ENCODE measurements around the gene MACROD2. TPM values are rescaled to one million over a fixed set of nuclear protein-coding genes. Genes with fewer than 3 reads are reported as not detected.

Gene MACROD2
- total RNA-seq, 1 donor from 2014 or later: 2.4 TPM

DNA sequence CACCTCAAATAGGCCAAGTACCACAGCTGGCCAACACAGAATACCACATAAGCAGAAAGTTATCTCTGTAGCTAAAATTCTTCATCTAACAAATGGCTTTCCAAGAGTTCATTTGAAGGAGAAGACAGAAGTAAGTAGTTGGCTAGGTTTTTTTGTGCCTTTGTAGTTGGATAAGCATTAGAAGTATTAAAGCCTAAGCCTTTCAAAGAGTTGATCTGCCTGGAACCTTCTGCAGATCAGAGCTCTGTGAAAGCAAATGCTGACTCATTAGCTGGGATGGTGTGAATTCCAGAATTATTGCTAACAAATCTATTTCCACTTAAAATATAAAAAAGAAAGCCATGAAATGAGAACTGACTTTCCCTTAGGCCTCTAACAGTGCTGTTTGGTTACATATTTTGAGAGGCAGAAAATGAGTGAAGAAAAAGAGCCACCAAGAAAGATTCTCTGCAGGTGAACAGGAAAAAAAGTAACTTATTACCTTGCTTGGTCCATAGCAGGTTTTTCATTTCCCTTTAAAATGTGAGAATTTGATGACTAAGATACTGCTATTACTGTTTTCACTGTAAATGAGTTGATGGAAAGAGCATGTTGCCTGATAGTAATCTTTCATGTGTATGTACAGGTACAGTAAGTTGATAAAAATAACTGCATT lies 1105.3 kb downstream of the MACROD2 start:
- Mint-ChIP-seq H3K9me3 (ENCODE audit: unreplicated experiment) (peaks cover 2% of the 10 kb centered on the region), H3K27ac (ENCODE audit: unreplicated experiment) (peak overlapping the region; percentile 7), H3K4me3 (ENCODE audit: unreplicated experiment) (no peak overlapping the region), H3K36me3 (ENCODE audit: low read depth, unreplicated experiment) (no peaks in the 10 kb centered on the region), H3K4me1 (ENCODE audit: low read depth, unreplicated experiment) (peaks cover 15% of the 10 kb centered on the region), H3K27me3 (ENCODE audit: low read depth, unreplicated experiment) (no peaks in the 10 kb centered on the region)
- Histone ChIP-seq H4K20me1 (ENCODE audit: insufficient read depth, low read length) (no peaks in the 10 kb centered on the region), H3K4me1 (ENCODE audit: insufficient read depth, low read length) (no peaks in the 10 kb centered on the region), H3K27ac (ENCODE audit: low read depth, low read length) (no peak overlapping the region), H3K27me3 (ENCODE audit: insufficient read depth, low read length) (no peaks in the 10 kb centered on the region), H3K4me3 (ENCODE audit: insufficient read depth, low read depth, low read length) (no peak overlapping the region), H3K36me3 (ENCODE audit: insufficient read depth, low read length) (no peaks in the 10 kb centered on the region), H3K9ac (ENCODE audit: low read length) (no peak overlapping the region), H3K4me2 (ENCODE audit: low read length) (no peak overlapping the region), H3K79me2 (ENCODE audit: insufficient read depth, low read length) (no peaks in the 10 kb centered on the region), H3K9me3 (ENCODE audit: insufficient read depth, low read depth, low read length) (no peaks in the 10 kb centered on the region), H2AFZ (ENCODE audit: low read depth, low read length) (no peak overlapping the region)
- DNase-seq (ENCODE audit: low read depth) (no peak), FAIRE-seq (no peak)
- no peak for TF ChIP-seq EZH2 (IDR thresholded peaks at IDR 0.05; ENCODE audit: insufficient read depth, low read length)
- TF ChIP-seq, protein P1, sequence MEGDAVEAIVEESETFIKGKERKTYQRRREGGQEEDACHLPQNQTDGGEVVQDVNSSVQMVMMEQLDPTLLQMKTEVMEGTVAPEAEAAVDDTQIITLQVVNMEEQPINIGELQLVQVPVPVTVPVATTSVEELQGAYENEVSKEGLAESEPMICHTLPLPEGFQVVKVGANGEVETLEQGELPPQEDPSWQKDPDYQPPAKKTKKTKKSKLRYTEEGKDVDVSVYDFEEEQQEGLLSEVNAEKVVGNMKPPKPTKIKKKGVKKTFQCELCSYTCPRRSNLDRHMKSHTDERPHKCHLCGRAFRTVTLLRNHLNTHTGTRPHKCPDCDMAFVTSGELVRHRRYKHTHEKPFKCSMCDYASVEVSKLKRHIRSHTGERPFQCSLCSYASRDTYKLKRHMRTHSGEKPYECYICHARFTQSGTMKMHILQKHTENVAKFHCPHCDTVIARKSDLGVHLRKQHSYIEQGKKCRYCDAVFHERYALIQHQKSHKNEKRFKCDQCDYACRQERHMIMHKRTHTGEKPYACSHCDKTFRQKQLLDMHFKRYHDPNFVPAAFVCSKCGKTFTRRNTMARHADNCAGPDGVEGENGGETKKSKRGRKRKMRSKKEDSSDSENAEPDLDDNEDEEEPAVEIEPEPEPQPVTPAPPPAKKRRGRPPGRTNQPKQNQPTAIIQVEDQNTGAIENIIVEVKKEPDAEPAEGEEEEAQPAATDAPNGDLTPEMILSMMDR (IDR thresholded peaks at IDR 0.05; ENCODE audit: insufficient read depth, low read depth, low read length): no peak

DNA sequence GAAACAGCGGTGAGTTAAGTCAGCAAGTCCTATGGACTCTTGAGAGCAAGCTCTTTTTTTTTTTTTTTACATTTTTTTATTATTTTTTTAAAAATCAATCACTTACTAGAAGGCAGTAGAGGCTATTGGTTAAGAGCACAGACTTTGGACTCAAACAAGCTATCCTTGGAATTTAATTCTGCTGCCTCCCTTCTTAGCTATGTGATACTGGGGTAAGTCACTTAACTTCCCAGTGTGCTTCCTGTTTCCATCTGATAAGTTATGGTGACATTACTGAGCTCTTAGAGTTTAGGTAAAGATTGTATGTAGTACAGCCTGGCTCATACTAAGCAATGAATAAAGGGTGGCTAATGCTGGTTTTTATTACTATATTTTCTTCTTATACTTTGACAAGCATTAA lies 1112.6 kb downstream of the MACROD2 start:
- Histone ChIP-seq H3K79me2 (ENCODE audit: insufficient read depth, low read length) (no peaks in the 10 kb centered on the region), H4K20me1 (ENCODE audit: insufficient read depth, low read length) (no peaks in the 10 kb centered on the region), H3K4me1 (ENCODE audit: insufficient read depth, low read length) (no peaks in the 10 kb centered on the region), H2AFZ (ENCODE audit: low read depth, low read length) (no peak overlapping the region), H3K27me3 (ENCODE audit: insufficient read depth, low read length) (no peaks in the 10 kb centered on the region), H3K36me3 (ENCODE audit: insufficient read depth, low read length) (no peaks in the 10 kb centered on the region), H3K4me2 (ENCODE audit: low read length) (no peak overlapping the region), H3K27ac (ENCODE audit: low read depth, low read length) (no peak overlapping the region), H3K9me3 (ENCODE audit: insufficient read depth, low read depth, low read length) (no peaks in the 10 kb centered on the region), H3K9ac (ENCODE audit: low read length) (no peak overlapping the region), H3K4me3 (ENCODE audit: insufficient read depth, low read depth, low read length) (no peak overlapping the region)
- no peaks in the 10 kb centered on the region for H3K36me3 Mint-ChIP-seq (ENCODE audit: low read depth, unreplicated experiment)
- H3K4me3 Mint-ChIP-seq (ENCODE audit: unreplicated experiment): no peak overlapping the region
- no peak for FAIRE-seq
- TF ChIP-seq, protein P1 (IDR thresholded peaks at IDR 0.05; ENCODE audit: insufficient read depth, low read depth, low read length): no peak
- no peak for TF ChIP-seq EZH2 (IDR thresholded peaks at IDR 0.05; ENCODE audit: insufficient read depth, low read length)
- H3K27ac Mint-ChIP-seq (ENCODE audit: unreplicated experiment): no peak overlapping the region
- no peak for DNase-seq (ENCODE audit: low read depth)
- H3K9me3 Mint-ChIP-seq (ENCODE audit: unreplicated experiment): peaks cover 2% of the 10 kb centered on the region
- peaks cover 2% of the 10 kb centered on the region for H3K27me3 Mint-ChIP-seq (ENCODE audit: low read depth, unreplicated experiment)
- H3K4me1 Mint-ChIP-seq (ENCODE audit: low read depth, unreplicated experiment): no peaks in the 10 kb centered on the region

- H3K27ac Mint-ChIP-seq (ENCODE audit: unreplicated experiment): no peak overlapping the region
- no peak overlapping the region for H3K4me2 ChIP-seq (ENCODE audit: low read length)
Observed at GRCh38 chr20:15109494-15109893, 1114.2 kb downstream of the MACROD2 start.

More at GRCh38 chr20:15109494-15109893, 1114.2 kb downstream of the MACROD2 start:
- H3K9me3 Mint-ChIP-seq (ENCODE audit: unreplicated experiment): no peaks in the 10 kb centered on the region
- Histone ChIP-seq H3K27ac (ENCODE audit: low read depth, low read length) (no peak overlapping the region), H3K27me3 (ENCODE audit: insufficient read depth, low read length) (no peaks in the 10 kb centered on the region), H4K20me1 (ENCODE audit: insufficient read depth, low read length) (no peaks in the 10 kb centered on the region), H3K9me3 (ENCODE audit: insufficient read depth, low read depth, low read length) (no peaks in the 10 kb centered on the region), H2AFZ (ENCODE audit: low read depth, low read length) (no peak overlapping the region), H3K79me2 (ENCODE audit: insufficient read depth, low read length) (no peaks in the 10 kb centered on the region), H3K9ac (ENCODE audit: low read length) (no peak overlapping the region), H3K4me3 (ENCODE audit: insufficient read depth, low read depth, low read length) (no peak overlapping the region), H3K4me1 (ENCODE audit: insufficient read depth, low read length) (no peaks in the 10 kb centered on the region), H3K36me3 (ENCODE audit: insufficient read depth, low read length) (no peaks in the 10 kb centered on the region)
- FAIRE-seq: no peak
- DNase-seq (ENCODE audit: low read depth): no peak
- TF ChIP-seq, protein P1 (IDR thresholded peaks at IDR 0.05; ENCODE audit: insufficient read depth, low read depth, low read length): no peak
- H3K27me3 Mint-ChIP-seq (ENCODE audit: low read depth, unreplicated experiment): peaks cover 2% of the 10 kb centered on the region
- H3K4me3 Mint-ChIP-seq (ENCODE audit: unreplicated experiment): no peak overlapping the region
- no peaks in the 10 kb centered on the region for H3K36me3 Mint-ChIP-seq (ENCODE audit: low read depth, unreplicated experiment)
- H3K4me1 Mint-ChIP-seq (ENCODE audit: low read depth, unreplicated experiment): no peaks in the 10 kb centered on the region
